PC-3 (cell line): ENCODE data around the gene PLEKHA6. TPM values are rescaled to one million over a fixed set of nuclear protein-coding genes. Genes with fewer than 3 reads are reported as not detected.

ENCODE experiments used
- ATAC-seq: fragments of 200-7000 bp; cut with Tn5 transposase; 2 replicates; pipeline ENCODE4 v1.9.1; 2020; ENCODE audit warnings: mild to moderate bottlenecking, moderate library complexity
- BruUV-seq: library from RNA; stranded (reverse); fragments of 400-500 nt; replicated peaks from 2 replicates; lab custom pipeline; 2021; lab: Mats Ljungman, UMichigan
- CTCF ChIA-PET: fragments of 300-600 bp; sonication (Branson Sonifier 250); formaldehyde crosslinking; loops from one replicate; lab custom pipeline; 2022; ENCODE audit warnings: antibody characterized with exemption; lab: Charles Lee
- POLR2A ChIA-PET: fragments of 300-600 bp; sonication (Branson Sonifier 250); formaldehyde crosslinking; loops from one replicate; lab custom pipeline; 2022; ENCODE audit warnings: antibody characterized with exemption; ENCODE audit not compliant: unreplicated experiment; lab: Charles Lee
- DNase-seq: peaks from one replicate; pipeline ENCODE4 v3.0.0-alpha.2; 2015
- H2AFZ ChIP-seq: fragments of 300-600 bp; sonication (generic); 2 replicates; pipeline ENCODE4 v1.6.0; 2016; ENCODE audit warnings: antibody characterized with exemption, low read length
- H3F3A ChIP-seq: fragments of 300-600 bp; sonication (generic); one replicate; pipeline ENCODE4 v1.6.0; 2017; ENCODE audit warnings: antibody characterized with exemption, low read length, control low read depth, mild to moderate bottlenecking; ENCODE audit not compliant: unreplicated experiment
- H3K27ac ChIP-seq: fragments of 300-600 bp; sonication (generic); 2 replicates; pipeline ENCODE4 v1.5.1; 2016; ENCODE audit warnings: mild to moderate bottlenecking, low read length
- H3K27me3 ChIP-seq: fragments of 300-600 bp; sonication (generic); 2 replicates; pipeline ENCODE4 v1.6.1; 2016; ENCODE audit warnings: low read length, mixed read lengths
- H3K36me3 ChIP-seq: fragments of 300-600 bp; sonication (generic); 2 replicates; pipeline ENCODE4 v1.6.1; 2016; ENCODE audit warnings: low read depth, mixed run types, low read length, mixed read lengths
- H3K4me1 ChIP-seq: fragments of 300-600 bp; sonication (generic); 2 replicates; pipeline ENCODE4 v1.5.1; 2016; ENCODE audit warnings: low read length; ENCODE audit not compliant: insufficient read depth
- H3K4me2 ChIP-seq: fragments of 300-600 bp; sonication (generic); 2 replicates; pipeline ENCODE4 v1.6.0; 2016; ENCODE audit warnings: low read length
- H3K4me3 ChIP-seq: fragments of 300-600 bp; sonication (generic); 2 replicates; pipeline ENCODE4 v1.5.1; 2016; ENCODE audit warnings: mild to moderate bottlenecking, low read length, mixed read lengths
- H3K79me2 ChIP-seq: fragments of 300-600 bp; sonication (generic); 2 replicates; pipeline ENCODE4 v1.6.1; 2017; ENCODE audit warnings: low read length, mixed read lengths
- H3K9ac ChIP-seq: fragments of 300-600 bp; sonication (generic); 2 replicates; pipeline ENCODE4 v1.6.0; 2016; ENCODE audit warnings: mild to moderate bottlenecking, low read length
- H3K9me2 ChIP-seq: fragments of 300-600 bp; sonication (generic); replicated peaks from 2 replicates; pipeline ENCODE4 v1.6.1; 2016; ENCODE audit warnings: mixed run types, low read length, mixed read lengths
- H3K9me3 ChIP-seq: fragments of 300-600 bp; sonication (generic); 2 replicates; pipeline ENCODE4 v1.6.1; 2016; ENCODE audit warnings: low read length, mixed read lengths
- H4K20me1 ChIP-seq: fragments of 300-600 bp; sonication (generic); 2 replicates; pipeline ENCODE4 v1.6.1; 2016; ENCODE audit warnings: low read length, mixed read lengths
- CTCF ChIP-seq: fragments of 300-600 bp; sonication (generic); conservative IDR thresholded peaks from 2 replicates; pipeline ENCODE4 v1.5.1; 2017; ENCODE audit warnings: antibody characterized with exemption, low read depth, mild to moderate bottlenecking, low read length
- EZH2 ChIP-seq: fragments of 300-600 bp; sonication (generic); IDR thresholded peaks from one replicate; pipeline ENCODE4 v1.6.1; 2017; ENCODE audit warnings: antibody characterized with exemption, mild to moderate bottlenecking, low read length; ENCODE audit not compliant: unreplicated experiment
- EZH2phosphoT487 ChIP-seq: fragments of 300-600 bp; sonication (generic); IDR thresholded peaks from 2 replicates; pipeline ENCODE4 v1.6.1; 2018; ENCODE audit warnings: mild to moderate bottlenecking, antibody characterized with exemption, low read length, borderline replicate concordance
- intact Hi-C: fragments of 100-400 bp; cut with micrococcal nuclease; formaldehyde crosslinking; loops from 2 replicates; pipeline ENCODE4 v1.9.0; 2023
- total RNA-seq: library from RNA; depleted of rRNA; stranded (reverse); fragments of >200 nt; gene quantifications from 2 replicates; pipeline ENCODE4 v1.2.3, GENCODE V29; 2014

Gene PLEKHA6
- total RNA-seq, 1 experiment from 2014 or later = 53.8 TPM

- Histone ChIP-seq H3K4me2 (no peak overlapping the region), H3K4me3 (no peak overlapping the region), H4K20me1 (no peaks in the 10 kb centered on the region), H3K9ac (no peak overlapping the region), H3F3A (no peaks in the 10 kb centered on the region), H3K9me2 (no peaks in the 10 kb centered on the region), H2AFZ (no peak overlapping the region), H3K79me2 (no peaks in the 10 kb centered on the region), H3K9me3 (no peaks in the 10 kb centered on the region), H3K27me3 (no peaks in the 10 kb centered on the region), H3K27ac (no peak overlapping the region), H3K4me1 (peaks cover 3% of the 10 kb centered on the region; the same call in 1 of the 2 replicates), H3K36me3 (peaks cover 7% of the 10 kb centered on the region; the same call in 1 of the 2 replicates)
- BruUV-seq = no TSS peak
- TF ChIP-seq CTCF (no peak), EZH2 (no peak), EZH2phosphoT487 (no peak)
- ChIA-PET CTCF (no interaction called here), POLR2A (no interaction called here)
- intact Hi-C loops = no loop called here
- ATAC-seq = no peak
- DNase-seq = no peak
These were observed 142.1 kb downstream of the PLEKHA6 start for GRCh38 chr1:204217648-204218000.

GRCh38 chr1:204216880-204217647 is 142.7 kb downstream of the PLEKHA6 start:
- H3K27me3 ChIP-seq = no peaks in the 10 kb centered on the region
- ATAC-seq = no peak
- no peak overlapping the region for H3K4me2 ChIP-seq
- no peak overlapping the region for H3K4me3 ChIP-seq
- no peak overlapping the region for H2AFZ ChIP-seq
- H3K36me3 ChIP-seq = peaks cover 2% of the 10 kb centered on the region; the same call in 1 of the 2 replicates
- no peak overlapping the region for H3K9ac ChIP-seq
- TF ChIP-seq EZH2phosphoT487 (no peak), EZH2 (no peak), CTCF (no peak)
- H3K79me2 ChIP-seq = no peaks in the 10 kb centered on the region
- H3K9me2 ChIP-seq = no peaks in the 10 kb centered on the region
- peaks cover 3% of the 10 kb centered on the region; the same call in 1 of the 2 replicates for H3K4me1 ChIP-seq
- H3K27ac ChIP-seq = no peak overlapping the region
- H3F3A ChIP-seq = no peaks in the 10 kb centered on the region
- H4K20me1 ChIP-seq = no peaks in the 10 kb centered on the region
- H3K9me3 ChIP-seq = no peaks in the 10 kb centered on the region
- intact Hi-C loops = no loop called here
- ChIA-PET POLR2A (interaction anchor here (0.6 kb wide), 1 partner anchor 84 kb away, joined by 8 read pairs; no protein-coding TSS in a partner anchor), CTCF (interaction anchor here (1.2 kb wide), 1 partner anchor 55 kb away, joined by 3 read pairs; no protein-coding TSS in a partner anchor)
- no TSS peak for BruUV-seq
- DNase-seq = no peak

DNA sequence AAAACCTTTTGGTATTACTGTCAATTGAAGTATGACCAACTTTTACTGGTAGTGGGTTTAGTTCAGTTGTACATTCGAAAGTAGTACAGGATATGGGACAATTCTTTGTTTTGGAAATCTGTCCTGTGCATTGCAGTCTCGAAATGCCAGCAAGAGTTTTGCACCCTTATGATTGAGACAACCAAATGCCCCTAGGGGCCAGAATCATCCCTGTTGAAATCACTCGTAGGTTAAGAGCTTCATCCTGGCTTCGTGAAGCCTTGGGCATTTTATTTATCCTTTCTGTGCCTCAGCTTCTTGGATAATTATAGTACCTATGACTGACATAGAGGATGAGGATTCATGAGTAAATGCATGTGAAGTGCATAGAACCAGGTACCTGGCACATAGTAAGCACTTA is 143.5 kb downstream of the PLEKHA6 start:
- ATAC-seq (no peak), DNase-seq (no peak)
- Histone ChIP-seq H3K9ac (no peak overlapping the region), H3K9me2 (no peaks in the 10 kb centered on the region), H3K9me3 (no peaks in the 10 kb centered on the region), H4K20me1 (no peaks in the 10 kb centered on the region), H3K4me3 (no peak overlapping the region), H3K4me1 (peaks cover 3% of the 10 kb centered on the region; the same call in 1 of the 2 replicates), H3K27me3 (no peaks in the 10 kb centered on the region), H3K36me3 (no peaks in the 10 kb centered on the region; the same call in 1 of the 2 replicates), H3K79me2 (no peaks in the 10 kb centered on the region), H3K4me2 (no peak overlapping the region), H3K27ac (no peak overlapping the region), H3F3A (no peaks in the 10 kb centered on the region), H2AFZ (no peak overlapping the region)
- ChIA-PET POLR2A (no interaction called here), CTCF (interaction anchor here (1.2 kb wide), 1 partner anchor 54 kb away, joined by 3 read pairs; no protein-coding TSS in a partner anchor)
- BruUV-seq = no TSS peak
- TF ChIP-seq EZH2 (no peak), EZH2phosphoT487 (no peak), CTCF (no peak)
- intact Hi-C loops = no loop called here
